ENCODE results near the gene UNC13D. TPM values are rescaled to one million over a fixed set of nuclear protein-coding genes. Genes with fewer than 3 reads are reported as not detected.

Gene UNC13D
- polyA plus RNA-seq, 1 donor from 2014 or later: 1.2 TPM

DNA sequence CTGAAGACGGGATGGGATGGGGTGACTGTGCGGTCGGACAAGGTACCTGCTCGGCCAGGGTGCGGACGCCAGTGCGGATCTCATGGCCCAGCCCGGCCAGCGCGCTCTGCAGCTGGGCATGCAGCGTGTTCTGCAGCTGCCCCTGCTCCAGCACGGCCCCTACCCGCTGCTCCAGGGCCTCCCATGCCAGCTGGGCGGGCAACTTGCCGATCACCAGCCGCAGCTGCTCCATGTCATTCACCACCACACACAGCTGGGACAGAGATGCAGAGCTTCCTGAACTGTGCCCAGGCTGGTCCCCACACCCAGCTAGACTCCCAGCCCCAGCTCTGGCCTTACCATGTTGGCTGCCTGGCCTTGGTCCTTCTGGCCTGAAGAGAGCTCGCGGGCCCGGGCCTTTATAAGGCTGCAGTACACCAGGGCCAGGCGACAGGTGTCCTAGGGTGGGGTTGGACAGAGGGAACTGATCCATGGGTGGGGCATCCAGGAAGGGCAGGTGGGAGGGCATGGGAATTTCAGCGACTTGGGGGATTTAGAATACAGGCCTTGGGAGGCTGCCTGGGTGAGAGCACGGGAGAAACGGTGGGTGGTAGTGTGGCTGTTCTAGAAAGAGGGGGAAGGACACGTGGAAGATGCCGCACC is 9.8 kb downstream of the UNC13D start:
- Histone ChIP-seq H3K79me2 (replicated peaks; ENCODE audit: insufficient read depth, low read length) (no peaks in the 10 kb centered on the region), H3K4me2 (ENCODE audit: low read length) (no peak overlapping the region), H2AFZ (ENCODE audit: low read depth, low read length) (no peak overlapping the region), H3K9me2 (ENCODE audit: insufficient read depth, low read length) (no peaks in the 10 kb centered on the region), H3K36me3 (ENCODE audit: insufficient read depth, low read length) (no peaks in the 10 kb centered on the region), H3K9me3 (ENCODE audit: low read length) (no peaks in the 10 kb centered on the region), H3K27ac (ENCODE audit: low read length) (no peak overlapping the region), H4K20me1 (ENCODE audit: insufficient read depth) (no peaks in the 10 kb centered on the region), H3K9ac (ENCODE audit: low read length) (no peak overlapping the region), H3K4me3 (ENCODE audit: low read length) (no peak overlapping the region), H3F3A (ENCODE audit: insufficient read depth, low read length, poor library complexity, severe bottlenecking) (no peaks in the 10 kb centered on the region), H3K27me3 (ENCODE audit: insufficient read depth, low read depth, low read length) (no peaks in the 10 kb centered on the region)
- TF ChIP-seq EP300 (conservative IDR thresholded peaks at IDR 0.05; ENCODE audit: poor library complexity, severe bottlenecking) (no peak), CTCF (IDR thresholded peaks at IDR 0.05; ENCODE audit: poor library complexity, severe bottlenecking) (no peak), EZH2 (IDR thresholded peaks at IDR 0.05; ENCODE audit: borderline replicate concordance, insufficient read depth, low read length, poor library complexity, severe bottlenecking) (no peak), TAF1 (IDR thresholded peaks at IDR 0.05; ENCODE audit: low read depth) (no peak), MXI1 (conservative IDR thresholded peaks at IDR 0.05; ENCODE audit: poor library complexity, severe bottlenecking) (no peak), SMC3 (conservative IDR thresholded peaks at IDR 0.05; ENCODE audit: poor library complexity) (no peak), POLR2AphosphoS5 (IDR thresholded peaks at IDR 0.05) (no peak), RAD21 (conservative IDR thresholded peaks at IDR 0.05) (no peak)
- TF ChIP-seq, protein P1, sequence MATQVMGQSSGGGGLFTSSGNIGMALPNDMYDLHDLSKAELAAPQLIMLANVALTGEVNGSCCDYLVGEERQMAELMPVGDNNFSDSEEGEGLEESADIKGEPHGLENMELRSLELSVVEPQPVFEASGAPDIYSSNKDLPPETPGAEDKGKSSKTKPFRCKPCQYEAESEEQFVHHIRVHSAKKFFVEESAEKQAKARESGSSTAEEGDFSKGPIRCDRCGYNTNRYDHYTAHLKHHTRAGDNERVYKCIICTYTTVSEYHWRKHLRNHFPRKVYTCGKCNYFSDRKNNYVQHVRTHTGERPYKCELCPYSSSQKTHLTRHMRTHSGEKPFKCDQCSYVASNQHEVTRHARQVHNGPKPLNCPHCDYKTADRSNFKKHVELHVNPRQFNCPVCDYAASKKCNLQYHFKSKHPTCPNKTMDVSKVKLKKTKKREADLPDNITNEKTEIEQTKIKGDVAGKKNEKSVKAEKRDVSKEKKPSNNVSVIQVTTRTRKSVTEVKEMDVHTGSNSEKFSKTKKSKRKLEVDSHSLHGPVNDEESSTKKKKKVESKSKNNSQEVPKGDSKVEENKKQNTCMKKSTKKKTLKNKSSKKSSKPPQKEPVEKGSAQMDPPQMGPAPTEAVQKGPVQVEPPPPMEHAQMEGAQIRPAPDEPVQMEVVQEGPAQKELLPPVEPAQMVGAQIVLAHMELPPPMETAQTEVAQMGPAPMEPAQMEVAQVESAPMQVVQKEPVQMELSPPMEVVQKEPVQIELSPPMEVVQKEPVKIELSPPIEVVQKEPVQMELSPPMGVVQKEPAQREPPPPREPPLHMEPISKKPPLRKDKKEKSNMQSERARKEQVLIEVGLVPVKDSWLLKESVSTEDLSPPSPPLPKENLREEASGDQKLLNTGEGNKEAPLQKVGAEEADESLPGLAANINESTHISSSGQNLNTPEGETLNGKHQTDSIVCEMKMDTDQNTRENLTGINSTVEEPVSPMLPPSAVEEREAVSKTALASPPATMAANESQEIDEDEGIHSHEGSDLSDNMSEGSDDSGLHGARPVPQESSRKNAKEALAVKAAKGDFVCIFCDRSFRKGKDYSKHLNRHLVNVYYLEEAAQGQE (IDR thresholded peaks at IDR 0.05; ENCODE audit: borderline replicate concordance): no peak

DNA sequence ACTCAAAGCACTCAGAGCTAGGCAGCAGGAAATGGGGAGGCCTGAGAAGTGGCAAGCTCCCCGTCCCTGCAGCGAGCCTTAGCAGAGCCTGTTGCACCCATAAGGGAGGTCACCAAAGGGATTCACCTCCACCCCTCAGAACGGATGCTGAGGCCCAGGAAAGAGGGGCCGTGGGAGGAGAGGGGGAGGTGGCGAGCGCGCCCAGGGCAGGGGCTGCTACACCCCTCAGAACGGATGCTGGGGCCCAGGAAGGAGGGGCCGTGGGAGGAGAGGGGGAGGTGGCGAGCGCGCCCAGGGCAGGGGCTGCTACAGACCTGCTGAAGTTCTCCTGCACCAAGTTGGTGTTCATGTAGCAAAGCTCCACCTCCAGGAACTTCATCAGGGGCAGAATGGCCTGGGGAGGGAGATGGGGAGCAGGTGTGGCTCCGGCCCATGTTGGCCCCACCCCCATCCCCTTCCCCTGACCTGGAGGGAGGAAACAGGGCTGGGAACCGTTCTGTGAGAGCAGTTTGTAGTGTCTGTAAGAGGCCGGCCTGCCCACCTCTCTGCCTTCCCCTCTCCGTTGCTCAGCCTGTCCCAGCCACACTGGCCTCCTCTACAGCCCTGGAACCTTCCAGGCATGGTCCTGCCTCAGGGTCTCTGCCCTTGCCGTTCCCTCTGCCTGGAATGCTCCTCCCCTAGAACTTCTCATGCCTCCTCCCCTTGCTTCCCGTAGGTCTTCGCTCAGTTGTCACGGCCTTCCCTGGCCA is 11.4 kb downstream of the UNC13D start:
- Histone ChIP-seq H3K27me3 (ENCODE audit: insufficient read depth, low read depth, low read length) (no peaks in the 10 kb centered on the region), H3K36me3 (ENCODE audit: insufficient read depth, low read length) (no peaks in the 10 kb centered on the region), H3F3A (ENCODE audit: insufficient read depth, low read length, poor library complexity, severe bottlenecking) (no peaks in the 10 kb centered on the region), H3K27ac (ENCODE audit: low read length) (no peak overlapping the region), H3K79me2 (replicated peaks; ENCODE audit: insufficient read depth, low read length) (no peaks in the 10 kb centered on the region), H4K20me1 (ENCODE audit: insufficient read depth) (no peaks in the 10 kb centered on the region), H3K4me2 (ENCODE audit: low read length) (no peak overlapping the region), H3K9me2 (ENCODE audit: insufficient read depth, low read length) (no peaks in the 10 kb centered on the region), H3K4me3 (ENCODE audit: low read length) (no peak overlapping the region), H2AFZ (ENCODE audit: low read depth, low read length) (no peak overlapping the region), H3K9ac (ENCODE audit: low read length) (no peak overlapping the region), H3K9me3 (ENCODE audit: low read length) (no peaks in the 10 kb centered on the region)
- no peak for TF ChIP-seq RAD21 (conservative IDR thresholded peaks at IDR 0.05)
- TF ChIP-seq EP300 (conservative IDR thresholded peaks at IDR 0.05; ENCODE audit: poor library complexity, severe bottlenecking): no peak
- TF ChIP-seq POLR2AphosphoS5 (IDR thresholded peaks at IDR 0.05): no peak
- TF ChIP-seq TAF1 (IDR thresholded peaks at IDR 0.05; ENCODE audit: low read depth): no peak
- TF ChIP-seq CTCF (IDR thresholded peaks at IDR 0.05; ENCODE audit: poor library complexity, severe bottlenecking): no peak
- no peak for TF ChIP-seq SMC3 (conservative IDR thresholded peaks at IDR 0.05; ENCODE audit: poor library complexity)
